ENCODE data around the gene LGALSL. TPM values are rescaled to one million over a fixed set of nuclear protein-coding genes. Genes with fewer than 3 reads are reported as not detected.

Gene LGALSL
- total and polyA plus RNA-seq, 2 donors (not counting 1 experiment from before 2014, with no cell fraction given) = 0.40 to 1.8 TPM

- Mint-ChIP-seq H3K9me3 (ENCODE audit: insufficient read depth) (no peaks in the 10 kb centered on the region), H3K4me3 (no peak overlapping the region), H3K4me1 (peaks cover 13% of the 10 kb centered on the region), H3K27me3 (no peaks in the 10 kb centered on the region), H3K27ac (no peak overlapping the region)
- TF ChIP-seq EZH2 (IDR thresholded peaks at IDR 0.05; ENCODE audit: borderline replicate concordance, insufficient read depth, low read depth, low read length, poor library complexity, severe bottlenecking) (no peak), CTCF (IDR thresholded peaks at IDR 0.05) (no peak)
- no peak overlapping the region for H3K27ac ChIP-seq (ENCODE audit: low read length in 2 of 2)
- ATAC-seq (ENCODE audit: low read depth) = no peak
- no peak overlapping the region for H2AFZ ChIP-seq (ENCODE audit: insufficient read depth, low read depth, low read length, poor library complexity, severe bottlenecking)
- no peaks in the 10 kb centered on the region for H3K79me2 ChIP-seq (ENCODE audit: control insufficient read depth, insufficient read depth, low read length)
- 100% methylated on average over 1 of the region's 1 CpG for WGBS (ENCODE audit: insufficient coverage)
- no peak overlapping the region for H3K4me3 ChIP-seq (ENCODE audit: control extremely low read depth in 1 of 5, extremely low read depth in 1 of 5, insufficient read depth in 1 of 5, low read depth in 2 of 5, low read length in 4 of 5)
- no peaks in the 10 kb centered on the region for H3K27me3 ChIP-seq (replicated peaks in 1 of 4; ENCODE audit: control extremely low read depth in 1 of 4, control insufficient read depth in 3 of 4, insufficient read depth in 4 of 4, low read length in 3 of 4)
- no peaks in the 10 kb centered on the region for H3K36me3 ChIP-seq (replicated peaks in 1 of 2; ENCODE audit: control extremely low read depth in 1 of 2, control insufficient read depth in 1 of 2, extremely low read depth in 1 of 2, insufficient read depth in 2 of 2, low read length in 1 of 2)
- no peaks in the 10 kb centered on the region for H3K9me3 ChIP-seq (ENCODE audit: control extremely low read depth in 1 of 3, control insufficient read depth in 2 of 3, insufficient read depth in 1 of 3, low read length in 2 of 3)
- peaks cover 12 to 13% of the 10 kb centered on the region in 2 donors for H3K4me1 ChIP-seq (ENCODE audit: control insufficient read depth in 2 of 2, insufficient read depth in 2 of 2, low read length in 2 of 2)
- intact Hi-C loops (cut with micrococcal nuclease) = no loop called here
- CTCF ChIA-PET = interaction anchor here (0.6 to 15.6 kb wide), 4 partner anchors 11 to 147 kb away, joined by 3 to 398 read pairs (median 6); no protein-coding TSS in a partner anchor
- no peaks in the 10 kb centered on the region for H4K20me1 ChIP-seq (ENCODE audit: control insufficient read depth, insufficient read depth, low read length, poor library complexity, severe bottlenecking)
- POLR2A ChIA-PET = no interaction called here
- DNase-seq = no peak
- no peak overlapping the region for H3K4me2 ChIP-seq (replicated peaks; ENCODE audit: low read depth, low read length, poor library complexity, severe bottlenecking)
- no peak overlapping the region for H3K9ac ChIP-seq (ENCODE audit: low read length)
These were observed 23.1 kb downstream of the LGALSL start for GRCh38 chr2:64477037-64477436.

- no peak overlapping the region for H3K4me3 Mint-ChIP-seq
- H3K9me3 Mint-ChIP-seq (ENCODE audit: insufficient read depth) = no peaks in the 10 kb centered on the region
- H3K9ac ChIP-seq (ENCODE audit: low read length) = no peak overlapping the region
- H4K20me1 ChIP-seq (ENCODE audit: control insufficient read depth, insufficient read depth, low read length, poor library complexity, severe bottlenecking) = no peaks in the 10 kb centered on the region
- H3K36me3 ChIP-seq (replicated peaks in 1 of 2; ENCODE audit: control extremely low read depth in 1 of 2, control insufficient read depth in 1 of 2, extremely low read depth in 1 of 2, insufficient read depth in 2 of 2, low read length in 1 of 2) = no peaks in the 10 kb centered on the region
- ATAC-seq (ENCODE audit: low read depth) = no peak
- ChIA-PET CTCF (interaction anchor here (2.3 to 15.6 kb wide), 2 partner anchors 10 to 148 kb away, joined by 13 to 398 read pairs; no protein-coding TSS in a partner anchor), POLR2A (no interaction called here)
- H3K4me3 ChIP-seq (ENCODE audit: control extremely low read depth in 1 of 5, extremely low read depth in 1 of 5, insufficient read depth in 1 of 5, low read depth in 2 of 5, low read length in 4 of 5) = no peak overlapping the region
- intact Hi-C loops (cut with micrococcal nuclease) = no loop called here
- H3K79me2 ChIP-seq (ENCODE audit: control insufficient read depth, insufficient read depth, low read length) = no peaks in the 10 kb centered on the region
- peaks cover 12 to 13% of the 10 kb centered on the region in 2 donors for H3K4me1 ChIP-seq (ENCODE audit: control insufficient read depth in 2 of 2, insufficient read depth in 2 of 2, low read length in 2 of 2)
- H3K27me3 ChIP-seq (replicated peaks in 1 of 4; ENCODE audit: control extremely low read depth in 1 of 4, control insufficient read depth in 3 of 4, insufficient read depth in 4 of 4, low read length in 3 of 4) = no peaks in the 10 kb centered on the region
- H3K27ac Mint-ChIP-seq = no peak overlapping the region
- no peak overlapping the region for H3K4me2 ChIP-seq (replicated peaks; ENCODE audit: low read depth, low read length, poor library complexity, severe bottlenecking)
- no peaks in the 10 kb centered on the region for H3K9me3 ChIP-seq (ENCODE audit: control extremely low read depth in 1 of 3, control insufficient read depth in 2 of 3, insufficient read depth in 1 of 3, low read length in 2 of 3)
- DNase-seq = no peak
- H3K4me1 Mint-ChIP-seq = peaks cover 13% of the 10 kb centered on the region
- H2AFZ ChIP-seq (ENCODE audit: insufficient read depth, low read depth, low read length, poor library complexity, severe bottlenecking) = no peak overlapping the region
- no peak overlapping the region for H3K27ac ChIP-seq (ENCODE audit: low read length in 2 of 2)
- H3K27me3 Mint-ChIP-seq = no peaks in the 10 kb centered on the region
- TF ChIP-seq EZH2 (IDR thresholded peaks at IDR 0.05; ENCODE audit: borderline replicate concordance, insufficient read depth, low read depth, low read length, poor library complexity, severe bottlenecking) (no peak), CTCF (IDR thresholded peaks at IDR 0.05) (no peak)
- WGBS (ENCODE audit: insufficient coverage) = 100% methylated on average over 3 of the region's 4 CpGs
These were observed 24.0 kb downstream of the LGALSL start for GRCh38 chr2:64477979-64478378.
